Stimulated activated CD8-positive, alpha-beta memory T cell treated with anti-CD3 and anti-CD28 coated beads, Interleukin-15, amount 100 ng/mL, for 4 hours (primary cell): ENCODE data around the gene IFRD2.

ENCODE experiments used
- DNase-seq, 2 donors: peaks; one replicate each; pipeline ENCODE4 v3.0.0-alpha.2; 2020; ENCODE audit warnings: low read depth in 2 of 2

The IFRD2 gene

GRCh38 chr3:50302095-50303012, 10.1 kb upstream of the IFRD2 start:
- DNase-seq = no peak

- no peak for DNase-seq
Observed at GRCh38 chr3:50300681-50301254, 8.5 kb upstream of the IFRD2 start.

GRCh38 chr3:50299929-50300680, 7.9 kb upstream of the IFRD2 start:
- DNase-seq = no peak

- no peak for DNase-seq
Observed at GRCh38 chr3:50299638-50299928, 7.4 kb upstream of the IFRD2 start.

- DNase-seq = peak; percentile 98
Observed at GRCh38 chr3:50298836-50299637, 6.8 kb upstream of the IFRD2 start, which contains the start of the genes HYAL3 and NAA80. Gene HYAL3 (minus strand): TSS chr3:50299405. CDS start chr3:50295602, 3,803 bp downstream. Gene NAA80 (minus strand): TSS chr3:50299405. CDS start chr3:50297463, 1,942 bp downstream.

- DNase-seq = no peak
Observed at GRCh38 chr3:50297896-50298725, 5.9 kb upstream of the IFRD2 start.

- no peak for DNase-seq
Observed at GRCh38 chr3:50297384-50297775, 5.2 kb upstream of the IFRD2 start.

GRCh38 chr3:50296721-50297383, 4.6 kb upstream of the IFRD2 start:
- no peak for DNase-seq

- no peak for DNase-seq
Observed at GRCh38 chr3:50295553-50296431, 3.6 kb upstream of the IFRD2 start.

GRCh38 chr3:50294492-50295403, 2.5 kb upstream of the IFRD2 start:
- no peak for DNase-seq

- DNase-seq = no peak
Observed at GRCh38 chr3:50294089-50294488, 1.9 kb upstream of the IFRD2 start.

- no peak for DNase-seq
Observed at GRCh38 chr3:50293079-50293801, 1.0 kb upstream of the IFRD2 start.

- no peak for DNase-seq
Observed at GRCh38 chr3:50290161-50290641, 2.0 kb downstream of the IFRD2 start.

- no peak for DNase-seq
Observed at GRCh38 chr3:50289130-50289529, 3.1 kb downstream of the IFRD2 start.

- no peak for DNase-seq
Observed at GRCh38 chr3:50288387-50289007, 3.7 kb downstream of the IFRD2 start.

GRCh38 chr3:50287262-50287661, 5.0 kb downstream of the IFRD2 start:
- DNase-seq = no peak
